NCI-H128 (cell line): ENCODE results near the gene LCMT1.
"Not testable (repeated sequence)": the region's sequence is repeated elsewhere in the genome, so short reads cannot be mapped to it uniquely, and the experiment has no call there.

Experiments
- DNase-seq: peaks from one replicate; lab custom pipeline; 2025; ENCODE audit not compliant: unreplicated experiment; lab: John Stamatoyannopoulos, UW

LCMT1 gene

DNA sequence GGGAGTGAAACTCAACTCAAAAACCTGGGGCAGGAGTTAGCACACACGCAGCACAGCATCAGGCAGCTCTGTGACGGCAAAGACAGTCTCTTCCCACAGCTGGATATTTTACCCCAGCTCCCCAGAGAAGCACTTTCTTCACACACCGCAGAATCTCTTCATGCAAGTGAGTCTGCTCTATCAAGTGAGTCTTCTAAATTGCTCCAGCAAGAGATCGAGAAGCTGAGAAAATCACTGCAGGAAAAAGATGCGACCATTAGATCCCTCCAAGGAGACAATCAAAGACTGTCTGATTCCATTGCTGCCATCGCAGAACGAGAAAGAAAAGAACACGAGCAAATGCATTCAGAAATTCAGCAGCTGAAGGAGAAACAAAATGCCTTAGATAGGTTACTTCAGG is 16.9 kb upstream of the LCMT1 start:
- no peak for DNase-seq

DNA sequence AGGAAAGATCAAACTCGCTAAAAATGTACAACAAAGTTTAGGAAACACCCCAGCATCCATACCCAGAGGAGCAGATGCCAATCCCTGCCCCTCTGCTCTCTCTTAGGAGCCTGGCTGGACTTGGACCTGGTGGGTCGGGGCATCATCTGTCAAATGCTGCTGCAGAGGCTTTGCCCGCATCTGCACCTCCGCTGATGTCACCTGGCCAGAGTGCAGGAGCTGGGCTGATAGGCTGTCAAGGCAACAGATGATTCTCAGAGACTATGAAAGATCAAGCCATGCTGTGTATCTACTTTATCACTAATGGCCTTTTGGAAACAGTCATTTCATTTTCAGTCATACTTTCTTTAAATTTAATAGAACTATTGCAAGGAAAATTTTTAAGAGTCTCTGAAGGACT is 15.9 kb upstream of the LCMT1 start:
- DNase-seq = no peak

DNA sequence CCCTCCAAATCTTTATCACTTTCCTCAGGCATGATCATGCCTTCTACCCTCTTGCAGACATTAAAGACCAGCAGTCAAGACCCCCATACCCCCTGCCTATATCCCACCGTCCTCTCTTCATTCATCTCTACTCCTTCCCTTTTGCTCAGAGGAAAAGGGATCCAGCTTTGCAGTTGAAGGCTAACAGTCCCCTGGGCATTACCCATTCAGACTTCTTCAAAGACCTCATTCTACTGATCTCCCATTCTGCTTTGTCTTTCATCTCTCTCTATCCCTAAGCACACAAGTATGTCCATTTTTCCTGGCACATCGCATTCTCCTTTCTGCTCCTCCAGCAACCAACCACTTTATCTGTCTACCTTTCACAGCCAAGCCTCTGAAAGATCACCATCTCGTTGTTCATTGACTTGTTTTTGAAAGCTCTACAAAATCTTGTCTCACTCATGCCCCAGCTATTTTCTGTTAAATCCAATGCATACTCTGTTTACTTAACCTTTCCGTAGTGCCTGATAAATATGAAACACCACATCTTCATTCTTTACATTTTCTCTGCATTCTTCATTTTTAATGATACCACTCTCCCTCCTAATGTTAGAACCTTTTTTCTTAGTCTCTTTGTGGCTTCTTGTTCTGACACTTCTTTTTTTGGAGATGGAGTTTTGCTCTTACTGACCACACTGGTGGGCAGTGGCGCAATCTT is 14.1 kb upstream of the LCMT1 start:
- DNase-seq = no peak

DNA sequence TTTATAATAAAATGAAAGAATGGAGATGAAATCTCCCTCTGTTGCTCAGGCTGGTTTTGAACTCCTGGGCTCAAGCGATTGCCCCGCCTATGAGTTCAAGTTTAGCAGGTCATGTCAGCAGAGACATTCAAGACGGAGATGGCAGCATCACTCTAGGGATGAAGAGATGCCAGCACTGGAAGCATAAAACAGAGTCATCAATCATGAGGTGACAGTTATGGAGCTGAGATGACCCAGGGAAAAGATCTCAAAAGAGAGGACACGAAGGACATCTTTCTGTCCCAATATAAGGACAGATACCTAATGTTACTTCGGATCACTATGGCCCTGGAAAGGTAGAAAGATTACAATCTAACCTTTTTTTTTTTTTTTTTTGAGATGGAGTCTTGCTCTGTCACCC is 11.0 kb upstream of the LCMT1 start:
- no peak for DNase-seq

DNA sequence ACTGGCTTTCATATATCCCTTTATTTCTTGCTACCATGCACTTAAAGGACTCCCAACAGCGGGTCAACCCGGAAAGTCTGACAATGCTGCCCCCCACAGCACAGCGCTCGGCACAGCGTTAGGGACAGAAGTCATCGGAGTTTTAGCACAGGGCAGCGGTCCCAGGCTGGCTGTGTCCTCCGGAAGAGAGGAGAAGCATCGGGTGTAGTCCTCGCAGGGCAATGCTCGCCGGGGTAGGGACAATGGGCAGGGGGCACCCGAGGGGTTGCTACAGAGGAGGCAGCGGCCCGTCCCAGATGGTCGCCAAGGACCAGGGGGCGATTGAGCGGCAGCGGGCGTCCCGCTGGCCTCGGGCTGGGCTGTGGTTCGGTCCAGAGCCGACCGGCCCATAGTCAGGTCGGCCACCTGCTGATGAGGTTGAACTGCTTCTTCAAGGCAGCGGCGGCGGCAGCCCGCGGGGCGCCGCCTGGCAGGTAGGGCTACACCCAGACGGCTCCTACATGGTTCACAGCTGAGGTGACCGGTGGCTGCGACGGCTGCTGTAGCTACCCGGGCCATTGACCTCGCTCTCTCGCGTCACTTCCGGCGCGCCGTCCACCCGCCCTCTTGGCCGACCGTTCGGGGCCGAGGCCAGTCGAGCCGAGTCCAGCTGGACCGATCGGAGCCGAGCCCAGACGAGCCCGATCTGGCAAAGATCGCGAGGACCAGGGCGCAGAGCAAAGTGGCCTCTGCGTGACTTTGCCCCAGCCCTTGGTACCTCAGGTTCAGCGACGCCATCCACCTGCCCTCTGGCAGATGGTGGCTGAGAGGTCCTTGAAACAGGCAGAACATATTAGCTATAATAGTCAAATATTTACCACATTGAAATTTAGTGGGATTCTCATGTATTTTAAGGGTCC is 4.7 kb upstream of the LCMT1 start:
- DNase-seq = peak; percentile 14

DNA sequence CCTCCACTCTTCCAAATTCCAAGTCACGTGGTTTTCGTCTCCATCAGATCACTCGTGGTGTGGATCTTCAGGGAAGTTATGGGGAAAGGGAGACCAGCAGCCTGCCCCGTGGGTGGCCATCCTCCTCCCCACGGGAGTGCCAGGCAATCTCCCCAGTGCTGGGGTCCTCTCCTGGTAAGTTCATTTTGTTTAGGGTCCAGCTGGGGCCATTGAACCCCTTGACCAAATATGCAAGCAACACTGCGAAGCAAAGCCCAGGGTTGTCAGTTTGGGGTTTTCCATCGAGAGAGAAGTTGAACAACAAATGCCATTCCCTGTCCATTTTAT is 4.1 kb upstream of the LCMT1 start:
- DNase-seq = no peak

DNA sequence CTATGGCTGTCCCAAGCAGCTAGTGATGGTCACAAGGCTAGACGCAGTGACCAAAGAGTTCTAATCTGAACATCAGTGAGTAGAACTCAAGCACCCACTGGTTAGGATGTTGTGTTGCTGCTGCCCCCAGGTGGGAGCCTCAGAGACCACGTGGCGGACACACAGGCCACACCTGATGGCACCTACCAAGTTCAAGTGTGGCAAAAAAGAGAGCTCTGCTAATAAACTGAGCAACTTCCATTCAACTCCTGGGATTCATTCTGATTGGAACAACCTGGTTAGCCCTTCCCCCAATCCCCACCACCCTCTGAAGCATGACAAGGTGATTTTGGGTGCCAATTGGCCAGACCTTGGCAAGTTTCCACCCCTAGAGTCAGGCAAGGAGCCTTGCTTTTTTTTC is 3.5 kb upstream of the LCMT1 start:
- no peak for DNase-seq

DNA sequence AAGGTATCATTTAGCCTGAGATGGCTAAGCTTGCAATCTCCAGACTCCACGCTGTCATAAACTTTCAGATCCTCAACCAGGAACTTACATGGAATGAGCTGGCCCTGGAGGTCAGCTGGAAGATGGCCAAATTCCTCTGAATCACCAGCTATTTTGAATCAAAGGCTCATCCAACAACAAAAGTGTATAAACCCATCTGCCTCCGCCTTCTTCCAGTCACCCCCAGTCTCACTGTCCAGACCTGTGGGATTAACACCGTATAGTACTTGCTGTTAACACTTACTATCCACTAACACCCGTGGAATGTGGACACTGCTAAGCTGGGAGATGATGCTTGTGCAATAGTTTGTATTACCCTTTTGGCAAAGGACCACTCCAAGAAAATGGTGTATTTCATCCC is 1.9 kb upstream of the LCMT1 start:
- DNase-seq = no peak

DNA sequence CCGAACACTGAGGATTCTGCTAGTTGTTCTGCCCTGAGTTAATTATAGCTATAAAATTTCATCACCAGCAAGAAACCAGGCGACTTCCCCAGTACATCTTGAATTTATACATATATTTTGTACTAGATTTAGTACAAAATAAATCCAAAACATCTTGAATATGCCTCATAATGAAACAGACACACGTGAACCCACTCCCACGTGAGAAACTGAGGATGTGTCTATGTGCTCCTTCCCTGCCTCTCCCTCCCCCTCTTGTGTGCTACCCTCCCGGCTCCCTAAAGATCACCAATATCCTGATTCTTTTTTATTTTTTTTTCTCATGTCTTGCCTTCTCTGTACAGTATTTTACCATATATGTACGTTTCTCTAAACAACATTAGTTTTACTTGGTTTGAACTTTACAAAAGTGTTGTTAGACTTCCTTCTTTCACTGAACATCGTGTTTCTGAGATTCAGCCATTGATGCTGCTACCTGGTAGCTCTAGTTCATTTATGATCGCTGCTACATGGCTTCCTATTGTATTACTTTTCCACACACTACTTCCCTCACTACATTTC is 1.1 kb upstream of the LCMT1 start:
- DNase-seq = no peak

DNA sequence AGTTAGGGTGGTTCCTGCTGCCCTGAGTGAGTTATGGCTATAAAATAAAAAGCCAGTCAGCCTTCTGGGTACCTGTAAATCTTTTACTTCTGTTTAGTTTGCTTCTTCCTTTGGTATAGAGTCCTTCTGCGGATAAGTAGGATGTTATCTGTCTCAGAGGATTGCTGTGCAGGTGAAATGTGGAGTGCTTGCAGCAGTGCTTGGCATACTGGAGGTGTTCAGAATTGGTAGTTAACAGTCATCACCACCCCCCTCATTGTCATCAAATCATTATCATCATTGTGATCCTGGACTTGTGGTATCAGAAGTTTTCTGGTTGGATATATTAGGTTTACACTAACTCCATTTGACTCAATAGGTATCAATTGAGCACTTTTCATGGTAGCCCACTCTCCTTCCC is 2.6 kb downstream of the LCMT1 start:
- DNase-seq = no peak

DNA sequence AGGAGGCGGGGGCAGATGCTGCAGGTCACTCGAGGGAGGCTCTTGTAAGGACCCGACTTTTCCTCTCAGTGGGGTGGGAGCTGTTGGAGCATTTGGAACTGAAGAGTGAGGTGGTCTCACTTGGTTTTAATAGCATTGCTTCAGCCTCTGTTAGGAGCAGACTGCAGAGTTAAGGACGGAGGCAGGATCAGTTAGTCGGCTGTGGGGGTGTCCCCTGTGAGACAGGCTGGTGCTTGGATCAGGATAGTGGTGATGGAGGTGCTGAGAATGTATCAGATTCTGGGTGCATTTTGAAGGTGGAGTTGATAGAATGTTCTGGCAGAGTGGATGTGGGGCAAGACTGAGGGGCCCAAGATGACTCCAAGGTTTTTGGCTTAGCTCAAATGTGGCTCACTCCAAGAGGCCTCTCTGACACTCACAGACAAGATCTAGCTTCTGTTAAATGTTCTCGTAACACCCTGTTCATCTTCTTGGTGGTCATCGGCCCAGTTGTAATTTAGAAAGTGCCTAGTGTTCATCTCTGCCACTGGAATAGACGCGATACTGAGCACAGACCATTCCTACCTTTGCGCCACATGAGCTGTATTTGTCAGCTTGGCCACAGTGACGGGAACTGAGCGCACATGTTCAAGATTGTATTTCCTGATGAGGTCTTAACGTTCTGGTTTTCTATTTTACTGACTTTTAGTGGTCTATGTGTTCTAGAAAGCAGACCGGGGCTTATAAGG is 7.5 kb downstream of the LCMT1 start:
- no peak for DNase-seq

DNA sequence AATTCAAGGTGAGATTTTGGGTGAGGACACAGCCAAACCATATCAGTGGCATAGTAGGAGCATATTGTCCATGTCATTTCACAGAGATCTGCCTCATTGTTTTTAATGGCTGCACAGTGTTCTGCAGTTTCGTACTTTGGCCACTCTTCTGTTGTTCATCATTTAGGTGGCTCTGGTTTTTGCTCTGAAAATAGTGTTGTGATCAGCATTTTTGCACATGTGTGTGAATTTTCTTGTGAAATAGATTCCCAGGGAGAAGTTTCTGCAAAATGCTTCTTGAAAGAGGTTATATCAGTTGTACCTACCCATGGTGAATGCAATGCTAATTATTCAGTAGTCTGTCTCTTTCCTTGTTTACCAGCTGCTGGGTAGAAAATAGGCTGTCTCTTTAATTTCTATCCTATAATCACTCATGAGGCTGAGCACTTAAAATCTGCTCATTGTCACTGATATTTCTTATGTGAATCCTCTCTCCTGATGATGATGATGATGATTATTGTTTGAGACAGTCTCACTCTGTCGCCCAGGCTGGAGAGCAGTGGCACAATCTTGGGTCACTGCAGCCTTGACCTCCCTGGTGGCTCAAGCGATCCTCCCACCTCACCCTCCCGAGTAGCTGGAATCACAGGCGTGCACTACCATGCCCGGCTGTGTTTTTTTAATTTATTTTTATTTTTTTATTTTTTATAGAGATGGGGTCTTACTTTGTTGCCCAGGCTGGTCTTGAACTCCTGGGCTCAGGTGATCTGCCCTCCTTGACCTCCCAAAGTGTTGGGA is 10.5 kb downstream of the LCMT1 start:
- DNase-seq = no peak

DNA sequence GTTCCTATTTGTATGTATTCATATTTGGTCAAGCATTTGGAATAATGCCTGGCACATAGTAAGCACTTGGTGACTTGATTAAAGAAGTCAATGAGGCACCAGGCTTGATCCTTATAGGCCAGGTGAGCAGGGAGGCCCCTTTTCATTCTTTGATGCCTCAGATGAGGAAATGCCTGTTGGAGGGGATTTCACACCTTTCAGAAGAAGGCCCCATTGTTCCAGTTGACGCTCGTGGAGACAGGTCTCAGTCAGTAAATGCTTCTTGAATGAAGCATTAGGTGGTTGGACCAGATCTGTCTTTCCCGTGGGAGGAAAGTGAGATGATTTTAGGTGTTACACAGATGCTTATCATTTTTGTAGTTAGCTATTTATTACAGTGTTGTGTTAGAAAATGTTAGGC is 13.0 kb downstream of the LCMT1 start:
- DNase-seq = no peak

DNA sequence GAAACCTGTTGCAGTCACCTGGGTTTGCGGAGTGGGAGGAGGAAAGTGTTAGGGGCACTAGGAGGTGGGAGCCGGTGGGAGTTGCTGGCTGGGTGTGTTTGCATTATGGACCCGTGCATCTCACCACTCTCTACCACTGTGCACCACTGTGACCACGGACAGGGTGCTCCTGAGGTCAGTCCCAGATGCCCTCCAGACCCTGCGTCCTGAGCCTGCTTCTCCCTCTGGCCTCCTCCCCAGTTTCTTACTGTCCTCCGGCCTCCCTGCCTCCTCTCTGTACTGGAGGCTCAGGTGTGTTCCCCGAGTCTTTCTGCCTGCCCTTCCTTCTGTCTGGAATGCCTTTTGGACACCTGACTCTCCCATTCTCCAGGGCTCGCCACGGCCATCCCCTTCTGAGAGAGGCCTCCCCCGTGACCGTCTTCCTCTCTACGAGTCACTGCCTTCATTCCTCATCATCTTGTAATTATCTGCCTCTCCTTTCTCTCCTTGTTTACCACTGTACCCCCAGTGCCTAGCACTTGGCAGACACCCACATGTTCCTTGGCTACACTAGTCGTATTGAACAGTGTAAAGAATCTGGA is 14.6 kb downstream of the LCMT1 start:
- DNase-seq = not testable (repeated sequence)

DNA sequence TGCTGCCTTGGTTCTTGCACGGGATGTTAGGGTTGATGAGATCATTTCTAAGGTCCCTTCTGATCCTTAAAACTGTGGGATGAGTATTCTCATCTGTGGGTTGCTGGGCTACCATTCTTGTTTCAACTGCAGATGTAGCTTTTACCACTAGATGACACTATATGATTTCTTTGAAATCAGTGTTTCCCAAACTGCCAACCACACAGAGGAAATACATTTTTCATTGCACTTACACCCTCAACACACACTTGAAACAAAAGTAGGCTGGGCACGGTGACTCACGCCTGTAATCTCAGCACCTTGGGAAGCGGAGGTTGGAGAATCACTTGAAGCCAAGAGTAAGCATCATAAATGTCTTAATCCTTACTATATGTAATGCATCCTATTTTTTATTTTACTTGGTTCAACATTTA is 15.3 kb downstream of the LCMT1 start:
- no peak for DNase-seq

DNA sequence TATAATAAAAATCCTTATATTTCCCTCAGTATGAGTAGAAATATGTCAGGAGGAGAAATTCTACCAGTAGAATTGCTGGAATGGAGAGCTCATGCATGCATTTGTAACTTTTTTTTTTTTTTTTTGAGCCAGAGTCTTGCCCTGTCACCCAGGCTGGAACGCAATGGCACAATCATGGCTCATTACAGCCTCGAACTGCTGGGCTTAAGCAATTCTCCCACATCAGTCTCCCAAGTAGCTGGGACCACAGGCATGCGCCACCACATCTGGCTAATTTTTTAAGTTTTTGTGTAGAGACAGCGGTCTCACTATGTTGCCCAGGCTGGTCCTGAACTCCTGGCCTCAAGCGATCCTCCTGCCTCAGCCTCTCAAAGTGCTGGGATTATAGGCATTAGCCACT is 21.2 kb downstream of the LCMT1 start:
- not testable (repeated sequence) for DNase-seq

DNA sequence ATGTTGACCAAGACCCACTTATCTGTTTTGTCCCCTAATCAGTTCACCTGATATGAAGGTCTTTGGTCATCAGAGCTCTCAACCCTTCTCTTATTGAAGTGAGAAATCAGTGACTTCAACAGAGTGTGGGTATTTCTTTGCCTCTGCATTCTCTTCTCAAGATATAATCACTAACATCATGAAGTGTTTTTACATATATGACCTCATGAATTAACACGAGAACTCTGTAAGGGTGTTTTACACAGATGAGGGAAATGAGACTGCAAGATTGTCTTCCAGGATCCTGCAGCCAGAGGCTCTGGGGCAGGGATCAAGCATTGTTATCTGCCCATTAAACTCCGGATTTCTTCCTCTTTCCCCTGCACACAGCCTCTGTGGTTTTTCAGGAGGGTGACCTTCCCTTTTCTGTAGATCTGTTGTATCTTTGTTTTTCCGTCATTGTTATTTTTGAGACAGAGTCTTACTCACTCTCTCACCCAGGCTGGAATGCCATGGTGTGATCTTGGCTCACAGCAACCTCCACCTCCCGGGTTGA is 22.7 kb downstream of the LCMT1 start:
- no peak for DNase-seq

DNA sequence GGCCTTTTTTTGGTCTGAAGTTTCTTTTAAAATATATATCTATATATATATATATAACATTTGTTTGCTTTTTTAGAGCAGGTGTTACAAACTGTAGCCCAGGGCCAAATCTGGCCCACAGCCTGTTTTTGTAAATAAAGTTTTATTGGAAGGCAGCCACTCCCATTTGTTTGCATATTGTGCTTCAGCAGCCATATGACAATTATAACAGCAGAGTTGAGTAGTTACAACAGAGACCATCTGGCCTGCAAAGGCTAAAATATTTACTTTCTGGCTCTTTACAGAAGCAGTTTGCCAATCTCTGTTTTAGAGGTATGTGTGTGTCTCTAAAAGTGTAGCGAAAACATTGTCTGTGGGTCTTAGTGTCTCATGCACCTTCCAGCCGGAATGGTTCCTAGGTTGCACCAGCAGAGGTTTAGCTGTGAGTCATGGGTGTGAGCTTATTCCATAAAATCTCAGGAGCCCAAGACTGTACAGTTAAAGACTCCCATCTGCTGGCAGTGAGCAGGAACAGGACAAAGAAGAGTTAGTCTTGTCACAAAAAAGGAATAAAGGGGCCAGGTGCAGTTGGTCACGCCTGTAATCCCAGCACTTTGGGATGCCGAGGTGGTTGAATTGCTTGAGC is 23.8 kb downstream of the LCMT1 start:
- DNase-seq = no peak

DNA sequence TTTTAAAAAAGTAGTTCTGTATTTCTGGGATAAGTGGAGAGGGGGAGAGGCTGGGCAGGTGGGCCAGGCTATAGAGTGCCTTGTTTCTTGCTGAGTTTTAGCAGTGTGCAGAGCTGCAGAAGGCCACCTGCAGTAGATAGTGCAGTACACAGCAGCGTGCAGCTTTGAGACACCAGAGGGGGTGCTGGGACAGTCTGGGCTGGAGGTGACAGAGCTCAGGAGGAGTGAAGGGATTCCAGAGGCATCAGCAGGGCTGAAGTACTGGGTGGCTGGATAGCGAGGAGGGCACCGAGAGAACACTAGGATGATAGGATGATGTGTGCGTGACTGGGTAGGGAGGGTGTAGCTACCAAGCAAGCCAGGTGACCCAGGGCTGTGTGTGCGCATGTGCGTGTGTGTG is 26.6 kb downstream of the LCMT1 start:
- no peak for DNase-seq

DNA sequence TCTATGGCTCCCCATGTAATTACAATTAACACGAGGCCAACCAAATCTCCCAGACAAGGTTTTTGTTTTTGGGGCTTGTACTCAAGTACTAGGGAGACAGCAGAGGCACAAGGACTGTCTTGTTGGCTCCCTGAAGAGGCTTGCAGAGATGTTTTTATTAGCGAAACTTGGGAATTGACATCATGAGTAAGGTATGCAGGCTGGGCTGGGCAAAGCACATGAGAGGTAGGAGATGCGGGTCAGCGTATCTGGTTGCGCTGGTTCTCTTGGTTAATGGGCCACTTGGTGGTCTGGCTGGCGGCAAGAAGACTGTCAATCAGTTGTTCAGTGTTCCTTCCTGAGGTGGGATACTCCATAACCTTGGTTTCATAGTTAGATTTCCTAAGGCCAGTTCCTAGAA is 28.9 kb downstream of the LCMT1 start:
- no peak for DNase-seq
